Right lobe of liver (tissue), 6 donors: ENCODE measurements around the gene AGO3. TPM values are rescaled to one million over a fixed set of nuclear protein-coding genes. Genes with fewer than 3 reads are reported as not detected.

Experiments
- ATAC-seq, 4 donors: fragments of 200-7000 bp; cut with Tn5 transposase; one replicate each; pipeline ENCODE4 v1.9.1; 2020; ENCODE audit warnings: mild to moderate bottlenecking in 4 of 4, moderate library complexity in 4 of 4
- DNase-seq, 3 donors: peaks; one replicate each; pipeline ENCODE4 v3.0.0-alpha.2; 2020
- H3K27ac ChIP-seq, 3 donors: fragments of 200-600 bp; one replicate each; pipeline ENCODE4 v1.8.0; 2022
- H3K27me3 ChIP-seq, 2 donors: fragments of 200-600 bp; one replicate each; pipeline ENCODE4 v1.8.0; 2022
- H3K36me3 ChIP-seq, 4 donors: fragments of 200-600 bp; sonication (generic) in 1 of 4; one replicate each; pipeline versions ENCODE4 v1.5.1 to v1.8.0; 2017 to 2022; ENCODE audit warnings: control low read depth in 1 of 4
- H3K4me1 ChIP-seq, 4 donors: fragments of 200-600 bp; sonication (generic) in 1 of 4; one replicate each; pipeline versions ENCODE4 v1.5.1 to v1.8.0; 2017 to 2022; ENCODE audit warnings: control low read depth in 1 of 4
- H3K4me3 ChIP-seq, 3 donors: fragments of 200-600 bp; one replicate each; pipeline ENCODE4 v1.8.0; 2022
- H3K9me3 ChIP-seq, 4 donors: fragments of 200-600 bp; sonication (generic) in 1 of 4; one replicate each; pipeline versions ENCODE4 v1.5.1 to v1.8.0; 2017 to 2022; ENCODE audit warnings: control low read depth in 1 of 4
- CTCF ChIP-seq, 4 donors: fragments of 200-600 bp in 3 of 4; fragments of 450-650 bp in 1 of 4; IDR thresholded peaks; one replicate each; pipeline versions ENCODE4 v1.5.1 to v1.8.0; 2016 to 2022; ENCODE audit warnings: antibody characterized with exemption in 4 of 4, mild to moderate bottlenecking in 2 of 4
- POLR2A ChIP-seq: fragments of 450-650 bp; IDR thresholded peaks from one replicate; pipeline ENCODE4 v1.6.1; 2017; ENCODE audit warnings: antibody characterized with exemption, mild to moderate bottlenecking
- WGBS: methylation state at CpG from one replicate; pipeline ENCODE4 v1.1.6; 2018; ENCODE audit warnings: low coverage, low lambda C conversion rate; ENCODE audit not compliant: insufficient coverage; ENCODE audit errors: missing lambda C conversion rate; 5-methylcytosine and 5-hydroxymethylcytosine counted together
- intact Hi-C, 2 donors: fragments of 100-400 bp; cut with DNase I; formaldehyde crosslinking; loops; one replicate each; pipeline versions ENCODE4 v1.11.2 to v1.14.1; 2022
- total RNA-seq, 6 experiments: library from RNA; depleted of rRNA in 2 of 6; stranded (reverse); fragments of >200 nt in 2 of 6; fragmentation: NEBNext Ultra II Directional in 3 of 6; extraction: Animal tissue kit (Norgen Biotek cat#: 25700) in 3 of 6; gene quantifications; one replicate each; pipeline versions ENCODE4 v1.1.0 to v1.2.4, GENCODE V29; 2016 to 2023
- donor health status: DM: no; HTN: yes; CAD: no.
- donor health status: DM: no; HTN: no; CAD: no.
- donor health status: DM: no; HTN: no; CAD: no.
- donor health status: DM: no; HTN: yes; CAD: no.
- donor health status: DM: no; HTN: yes; CAD: no.

Gene AGO3
- total RNA-seq, 6 experiments from 2014 or later = 7.0 to 16.2 (median 13.1) TPM

- Histone ChIP-seq H3K27ac (no peak overlapping the region), H3K9me3 (no peaks in the 10 kb centered on the region), H3K36me3 (peaks cover 0 to 66% (median 26%) of the 10 kb centered on the region in 4 donors), H3K4me3 (no peak overlapping the region), H3K27me3 (no peaks in the 10 kb centered on the region), H3K4me1 (no peaks in the 10 kb centered on the region)
- 54% methylated on average over 1 of the region's 2 CpGs for WGBS
- DNase-seq = no peak
- no peak for ATAC-seq
- TF ChIP-seq CTCF (IDR thresholded peaks at IDR 0.05) = no peak
- TF ChIP-seq POLR2A = no peak
- intact Hi-C loops = no loop called here
Observed at GRCh38 chr1:35915693-35916092, 15.2 kb upstream of the AGO3 start.

- H3K27ac ChIP-seq = no peak overlapping the region
- peaks cover 0 to 10% (median 0%) of the 10 kb centered on the region in 4 donors for H3K36me3 ChIP-seq
- peak in 2 of 4 donors; percentile 55 to 68 for ATAC-seq
- no peak for TF ChIP-seq CTCF (IDR thresholded peaks at IDR 0.05)
- no peak for TF ChIP-seq POLR2A
- H3K4me1 ChIP-seq = no peaks in the 10 kb centered on the region
- H3K4me3 ChIP-seq = no peak overlapping the region
- DNase-seq = no peak
- H3K9me3 ChIP-seq = no peaks in the 10 kb centered on the region
- H3K27me3 ChIP-seq = no peaks in the 10 kb centered on the region
- intact Hi-C loops = no loop called here
Observed at GRCh38 chr1:35923791-35924221, 7.1 kb upstream of the AGO3 start.

- no peaks in the 10 kb centered on the region for H3K9me3 ChIP-seq
- TF ChIP-seq POLR2A = no peak
- TF ChIP-seq CTCF (IDR thresholded peaks at IDR 0.05) = no peak
- H3K4me3 ChIP-seq = no peak overlapping the region
- no peak for DNase-seq
- 82% methylated on average over 1 of the region's 1 CpG for WGBS
- H3K27me3 ChIP-seq = no peaks in the 10 kb centered on the region
- intact Hi-C loops = no loop called here
- H3K27ac ChIP-seq = no peak overlapping the region
- H3K36me3 ChIP-seq = no peaks in the 10 kb centered on the region
- ATAC-seq = no peak
- H3K4me1 ChIP-seq = no peaks in the 10 kb centered on the region
Observed at GRCh38 chr1:35924838-35925237, 6.1 kb upstream of the AGO3 start.

- intact Hi-C loops = no loop called here
- H3K27me3 ChIP-seq = no peaks in the 10 kb centered on the region
- TF ChIP-seq POLR2A (no peak), CTCF (IDR thresholded peaks at IDR 0.05) (no peak)
- H3K36me3 ChIP-seq = no peaks in the 10 kb centered on the region
- H3K4me1 ChIP-seq = no peaks in the 10 kb centered on the region
- WGBS = 46% methylated on average over 4 of the region's 4 CpGs
- H3K27ac ChIP-seq = no peak overlapping the region
- H3K4me3 ChIP-seq = no peak overlapping the region
- H3K9me3 ChIP-seq = no peaks in the 10 kb centered on the region
- peak in 2 of 4 donors; percentile 3 to 43 for ATAC-seq
- peak in 1 of 3 donors; percentile 80 for DNase-seq
Observed at GRCh38 chr1:35925741-35926140, 5.2 kb upstream of the AGO3 start.

GRCh38 chr1:35927472-35927871 lies 3.4 kb upstream of the AGO3 start:
- Histone ChIP-seq H3K4me1 (peaks cover 0 to 9% (median 4%) of the 10 kb centered on the region in 4 donors), H3K9me3 (no peaks in the 10 kb centered on the region), H3K4me3 (no peak overlapping the region), H3K36me3 (no peaks in the 10 kb centered on the region), H3K27ac (no peak overlapping the region), H3K27me3 (no peaks in the 10 kb centered on the region)
- intact Hi-C loops = no loop called here
- ATAC-seq (no peak), DNase-seq (no peak)
- TF ChIP-seq CTCF (IDR thresholded peaks at IDR 0.05) (no peak), POLR2A (no peak)
- WGBS = 65% methylated on average over 3 of the region's 3 CpGs
